HEK293T (cell line): ENCODE data around the gene POU2AF3.

Experiments
- CTCF ChIA-PET: fragments of 350-600 bp; formaldehyde crosslinking; extraction: SDS; loops from one replicate; lab custom pipeline; 2021; ENCODE audit warnings: antibody characterized with exemption, inconsistent platforms; lab: Yijun Ruan, JAX
- POLR2A ChIA-PET: fragments of 350-600 bp; formaldehyde crosslinking; extraction: SDS; loops from one replicate; lab custom pipeline; 2020; ENCODE audit warnings: antibody characterized with exemption, inconsistent platforms; lab: Yijun Ruan, JAX
- DNase-seq: peaks from one replicate; pipeline ENCODE4 v3.0.0; 2012; ENCODE audit warnings: mixed read lengths; ENCODE audit errors: extremely low spot score
- ARNT ChIP-seq: fragments of 450-650 bp; IDR thresholded peaks from 2 replicates; pipeline ENCODE4 v1.6.1; 2017; ENCODE audit warnings: mild to moderate bottlenecking
- BHLHE40 ChIP-seq: fragments of 450-650 bp; IDR thresholded peaks from 2 replicates; pipeline ENCODE4 v1.6.1; 2016; ENCODE audit warnings: mild to moderate bottlenecking, moderate library complexity, borderline replicate concordance
- CTBP1 ChIP-seq: fragments of 450-650 bp; IDR thresholded peaks from 2 replicates; pipeline ENCODE4 v1.6.1; 2016; ENCODE audit warnings: borderline replicate concordance
- ELF4 ChIP-seq: fragments of 450-650 bp; IDR thresholded peaks from 2 replicates; pipeline ENCODE4 v1.6.1; 2017; ENCODE audit warnings: antibody characterized with exemption
- FOXA1 ChIP-seq: fragments of 450-650 bp; IDR thresholded peaks from 2 replicates; pipeline ENCODE4 v1.6.1; 2016; ENCODE audit warnings: mild to moderate bottlenecking
- FOXK2 ChIP-seq: fragments of 450-650 bp; IDR thresholded peaks from 2 replicates; pipeline ENCODE4 v1.6.1; 2016; ENCODE audit warnings: mild to moderate bottlenecking
- FOXM1 ChIP-seq: fragments of 450-650 bp; IDR thresholded peaks from 2 replicates; pipeline ENCODE4 v1.6.1; 2017; ENCODE audit warnings: mild to moderate bottlenecking, borderline replicate concordance
- HDGF ChIP-seq: fragments of 450-650 bp; IDR thresholded peaks from 2 replicates; pipeline ENCODE4 v1.6.1; 2017; ENCODE audit warnings: antibody characterized with exemption, borderline replicate concordance
- L3MBTL2 ChIP-seq: fragments of 450-650 bp; conservative IDR thresholded peaks from 2 replicates; pipeline ENCODE4 v1.6.1; 2016; ENCODE audit warnings: mild to moderate bottlenecking
- LEF1 ChIP-seq: fragments of 450-650 bp; IDR thresholded peaks from 2 replicates; pipeline ENCODE4 v1.6.1; 2017; ENCODE audit warnings: mild to moderate bottlenecking, borderline replicate concordance
- NFRKB ChIP-seq: fragments of 450-650 bp; IDR thresholded peaks from 2 replicates; pipeline ENCODE4 v1.6.1; 2016; ENCODE audit warnings: mild to moderate bottlenecking, moderate library complexity
- PKNOX1 ChIP-seq: fragments of 450-650 bp; IDR thresholded peaks from 2 replicates; pipeline ENCODE4 v1.6.1; 2016
- SP1 ChIP-seq: fragments of 450-650 bp; IDR thresholded peaks from 2 replicates; pipeline ENCODE4 v1.6.1; 2017
- SUZ12 ChIP-seq: fragments of 450-650 bp; IDR thresholded peaks from 2 replicates; pipeline ENCODE4 v1.6.1; 2016; ENCODE audit warnings: mild to moderate bottlenecking
- TARDBP ChIP-seq: fragments of 450-650 bp; IDR thresholded peaks from 2 replicates; pipeline ENCODE4 v1.6.1; 2016
- ZNF384 ChIP-seq: fragments of 450-650 bp; IDR thresholded peaks from 2 replicates; pipeline ENCODE4 v1.6.1; 2016

The POU2AF3 gene

GRCh38 chr11:111298413-111299100 is at the start of gene POU2AF3:
TSS of gene POU2AF3 (plus strand) at chr11:111298546. CDS start at chr11:111298582, 36 bp downstream.
- no peak for DNase-seq
- POLR2A ChIA-PET: no interaction called here
- CTCF ChIA-PET: interaction anchor here (0.6 kb wide), 1 partner anchor 73 kb away, joined by 3 read pairs; no protein-coding TSS in a partner anchor
- TF ChIP-seq CTBP1 (no peak), FOXM1 (no peak), ELF4 (no peak), SP1 (no peak), NFRKB (no peak), ZNF384 (no peak), LEF1 (no peak), SUZ12 (no peak), FOXK2 (no peak), PKNOX1 (no peak), L3MBTL2 (no peak), FOXA1 (no peak)

GRCh38 chr11:111250936-111251335 is 47.4 kb upstream of the POU2AF3 start:
- DNase-seq: no peak
- POLR2A ChIA-PET: no interaction called here
- CTCF ChIA-PET: no interaction called here
- no peak for TF ChIP-seq CTBP1
- TF ChIP-seq TARDBP: no peak
- TF ChIP-seq ARNT: no peak
- TF ChIP-seq HDGF: no peak
- no peak for TF ChIP-seq ELF4
- TF ChIP-seq NFRKB: no peak
- TF ChIP-seq BHLHE40: no peak
- TF ChIP-seq FOXA1: no peak
- no peak for TF ChIP-seq FOXK2
- TF ChIP-seq PKNOX1: no peak
- TF ChIP-seq ZNF384: no peak
- no peak for TF ChIP-seq SUZ12
- TF ChIP-seq LEF1: no peak
- TF ChIP-seq SP1: no peak
- TF ChIP-seq L3MBTL2: no peak
- no peak for TF ChIP-seq FOXM1

- POLR2A ChIA-PET: no interaction called here
- DNase-seq: no peak
- CTCF ChIA-PET: no interaction called here
- no peak for TF ChIP-seq SP1
- TF ChIP-seq ARNT: no peak
- no peak for TF ChIP-seq CTBP1
- no peak for TF ChIP-seq HDGF
- no peak for TF ChIP-seq NFRKB
- no peak for TF ChIP-seq FOXA1
- no peak for TF ChIP-seq PKNOX1
- TF ChIP-seq LEF1: no peak
- TF ChIP-seq SUZ12: no peak
- TF ChIP-seq ELF4: no peak
- TF ChIP-seq FOXM1: no peak
These were observed 45.2 kb upstream of the POU2AF3 start for GRCh38 chr11:111253131-111253530.

- no peak for DNase-seq
- ChIA-PET CTCF (no interaction called here), POLR2A (no interaction called here)
- TF ChIP-seq FOXM1: no peak
- no peak for TF ChIP-seq TARDBP
- no peak for TF ChIP-seq ZNF384
- no peak for TF ChIP-seq NFRKB
- no peak for TF ChIP-seq SP1
- TF ChIP-seq BHLHE40: no peak
- no peak for TF ChIP-seq SUZ12
- no peak for TF ChIP-seq LEF1
- no peak for TF ChIP-seq CTBP1
- no peak for TF ChIP-seq HDGF
These were observed 44.7 kb upstream of the POU2AF3 start for GRCh38 chr11:111253630-111254029.

GRCh38 chr11:111258046-111258445 is 40.3 kb upstream of the POU2AF3 start:
- no peak for TF ChIP-seq ZNF384
- TF ChIP-seq ARNT: no peak
- no peak for TF ChIP-seq CTBP1
- TF ChIP-seq PKNOX1: no peak
- TF ChIP-seq NFRKB: no peak
- TF ChIP-seq FOXK2: no peak
- TF ChIP-seq FOXA1: no peak
- TF ChIP-seq HDGF: no peak
- CTCF ChIA-PET: no interaction called here
- POLR2A ChIA-PET: no interaction called here
- no peak for DNase-seq
